Neutrophil (primary cell): ENCODE data around the gene TMIGD1.

ENCODE experiments used
- H3K27ac ChIP-seq: fragments of 200-600 bp; sonication (generic); 2 replicates; pipeline ENCODE4 v1.5.1; 2016; ENCODE audit warnings: mild to moderate bottlenecking, moderate library complexity
- H3K27me3 ChIP-seq: fragments of 200-600 bp; sonication (generic); 2 replicates; pipeline ENCODE4 v1.6.0; 2016; ENCODE audit warnings: mild to moderate bottlenecking
- H3K36me3 ChIP-seq: fragments of 200-600 bp; sonication (generic); 2 replicates; pipeline ENCODE4 v1.5.1; 2017
- H3K4me1 ChIP-seq, 2 experiments: fragments of 200-600 bp in 1 of 2; sonication (generic) in 1 of 2; 1 replicate in 1 of 2; 2 replicates in 1 of 2; pipeline versions ENCODE4 v1.5.1 to v1.6.1; 2013 to 2016; ENCODE audit warnings: low read depth in 1 of 2, low read length in 1 of 2, mild to moderate bottlenecking in 1 of 2, moderate library complexity in 1 of 2; ENCODE audit not compliant: control insufficient read depth in 1 of 2, insufficient read depth in 1 of 2
- H3K4me3 ChIP-seq, 2 experiments: fragments of 200-600 bp in 1 of 2; sonication (generic) in 1 of 2; 1 replicate in 1 of 2; 2 replicates in 1 of 2; pipeline ENCODE4 v1.5.1; 2013 to 2016; ENCODE audit warnings: low read depth in 1 of 2, low read length in 1 of 2, mild to moderate bottlenecking in 1 of 2, moderate library complexity in 1 of 2
- H3K9me3 ChIP-seq: fragments of 200-600 bp; sonication (generic); 2 replicates; pipeline ENCODE4 v1.5.1; 2016
- TF ChIP-seq, protein P1 (sequence below): fragments of 200-600 bp; sonication (generic); IDR thresholded peaks from 2 replicates; pipeline ENCODE4 v1.5.1; 2016; ENCODE audit warnings: antibody characterized with exemption

The TMIGD1 gene, protein sequence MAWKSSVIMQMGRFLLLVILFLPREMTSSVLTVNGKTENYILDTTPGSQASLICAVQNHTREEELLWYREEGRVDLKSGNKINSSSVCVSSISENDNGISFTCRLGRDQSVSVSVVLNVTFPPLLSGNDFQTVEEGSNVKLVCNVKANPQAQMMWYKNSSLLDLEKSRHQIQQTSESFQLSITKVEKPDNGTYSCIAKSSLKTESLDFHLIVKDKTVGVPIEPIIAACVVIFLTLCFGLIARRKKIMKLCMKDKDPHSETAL

DNA sequence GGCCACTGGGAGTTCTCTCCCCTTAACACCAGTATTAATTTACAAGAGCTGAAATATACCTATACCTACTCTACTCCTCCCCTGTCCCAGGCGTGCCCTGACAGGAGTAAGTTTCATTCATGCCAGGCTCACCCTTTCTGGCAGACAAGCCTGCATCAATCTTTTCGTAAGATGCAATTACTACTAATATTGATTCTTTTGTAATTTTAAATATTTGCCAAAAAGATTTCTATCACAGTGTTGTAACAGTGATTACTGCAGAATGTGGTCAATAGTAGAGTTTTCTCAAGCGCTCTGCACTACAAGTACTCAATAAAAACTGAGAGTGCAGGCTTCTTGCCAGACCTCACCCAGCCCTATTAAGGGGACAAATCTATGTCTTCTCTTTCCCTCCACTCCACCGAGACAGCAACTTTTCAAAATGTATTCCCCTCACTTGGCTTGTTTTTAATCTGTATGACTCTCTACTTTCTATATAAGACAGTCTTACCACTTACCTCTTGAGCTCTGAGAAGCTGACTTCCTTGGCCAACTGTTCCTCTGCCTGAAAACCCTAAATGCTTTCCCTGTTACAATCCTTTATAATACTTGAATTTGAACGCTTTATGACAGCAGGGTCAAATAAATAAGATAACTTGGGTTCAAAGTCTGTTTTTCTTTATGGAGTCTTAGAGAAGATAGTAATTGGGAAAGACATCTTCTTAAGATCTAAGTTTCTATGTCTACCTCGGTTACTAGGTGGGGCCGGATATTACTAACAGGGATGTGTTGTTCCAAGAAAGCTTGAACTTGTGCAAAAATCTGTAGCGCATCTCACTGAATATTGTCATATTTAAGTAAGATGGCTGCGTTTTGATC lies at the start of gene TMIGD1:
Gene TMIGD1 (minus strand): TSS at position 555 of the 858 bp plus-strand sequence. CDS start 1,924 bp downstream, outside the sequence.
- Histone ChIP-seq H3K9me3 (no peaks in the 10 kb centered on the region), H3K36me3 (no peaks in the 10 kb centered on the region), H3K4me1 (peaks cover 2 to 4% of the 10 kb centered on the region in 2 experiments), H3K27me3 (no peaks in the 10 kb centered on the region), H3K27ac (no peak within 1 kb of the TSS), H3K4me3 (no peak within 1 kb of the TSS)
- TF ChIP-seq, protein P1, sequence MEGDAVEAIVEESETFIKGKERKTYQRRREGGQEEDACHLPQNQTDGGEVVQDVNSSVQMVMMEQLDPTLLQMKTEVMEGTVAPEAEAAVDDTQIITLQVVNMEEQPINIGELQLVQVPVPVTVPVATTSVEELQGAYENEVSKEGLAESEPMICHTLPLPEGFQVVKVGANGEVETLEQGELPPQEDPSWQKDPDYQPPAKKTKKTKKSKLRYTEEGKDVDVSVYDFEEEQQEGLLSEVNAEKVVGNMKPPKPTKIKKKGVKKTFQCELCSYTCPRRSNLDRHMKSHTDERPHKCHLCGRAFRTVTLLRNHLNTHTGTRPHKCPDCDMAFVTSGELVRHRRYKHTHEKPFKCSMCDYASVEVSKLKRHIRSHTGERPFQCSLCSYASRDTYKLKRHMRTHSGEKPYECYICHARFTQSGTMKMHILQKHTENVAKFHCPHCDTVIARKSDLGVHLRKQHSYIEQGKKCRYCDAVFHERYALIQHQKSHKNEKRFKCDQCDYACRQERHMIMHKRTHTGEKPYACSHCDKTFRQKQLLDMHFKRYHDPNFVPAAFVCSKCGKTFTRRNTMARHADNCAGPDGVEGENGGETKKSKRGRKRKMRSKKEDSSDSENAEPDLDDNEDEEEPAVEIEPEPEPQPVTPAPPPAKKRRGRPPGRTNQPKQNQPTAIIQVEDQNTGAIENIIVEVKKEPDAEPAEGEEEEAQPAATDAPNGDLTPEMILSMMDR = no peak

DNA sequence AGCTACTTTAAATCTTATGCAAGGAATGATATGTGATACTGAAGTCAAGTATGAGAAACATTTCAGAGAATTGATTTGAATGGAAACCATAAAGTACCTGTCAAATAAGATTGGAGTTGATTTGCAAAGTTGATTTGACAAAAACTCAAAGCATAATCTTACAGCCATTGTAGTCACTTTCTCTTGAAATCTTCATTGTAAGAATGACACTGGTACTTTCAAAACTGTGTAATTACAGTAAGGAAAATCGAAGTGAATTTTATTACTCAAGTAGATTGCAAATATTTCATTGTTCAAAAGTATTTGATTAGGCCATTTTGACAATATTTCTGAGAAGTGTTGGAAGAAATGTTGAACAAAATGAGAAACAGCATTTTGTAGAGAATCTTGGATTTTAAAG lies 48.5 kb upstream of the TMIGD1 start:
- TF ChIP-seq, protein P1 = no peak

DNA sequence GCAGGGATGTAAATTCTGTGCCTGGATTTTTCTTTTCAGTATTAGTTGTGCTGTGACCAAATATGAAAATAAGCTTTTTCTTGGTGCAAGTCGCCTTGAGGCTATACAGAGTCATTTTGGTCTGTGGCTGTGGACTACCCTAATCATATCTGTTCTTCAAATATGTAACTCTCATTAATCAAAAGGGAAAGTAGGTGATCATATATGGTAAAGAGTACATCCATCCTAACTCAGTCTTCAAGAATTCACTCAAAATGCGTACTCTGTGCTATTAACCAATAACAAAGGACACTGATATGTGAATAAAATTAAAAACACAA lies 47.4 kb upstream of the TMIGD1 start:
- Histone ChIP-seq H3K36me3 (peaks cover 15% of the 10 kb centered on the region), H3K27me3 (no peaks in the 10 kb centered on the region), H3K4me1 (peaks cover 48 to 54% of the 10 kb centered on the region in 2 experiments), H3K27ac (peak overlapping the region; percentile 94), H3K9me3 (no peaks in the 10 kb centered on the region), H3K4me3 (peak overlapping the region; percentile 84 to 98)
- TF ChIP-seq, protein P1 = no peak

More for the DNA sequence above, 48.5 kb upstream of the TMIGD1 start:
- no peaks in the 10 kb centered on the region for H3K27me3 ChIP-seq
- peak overlapping the region in 1 of 2 experiments; percentile 84 for H3K4me3 ChIP-seq
- H3K27ac ChIP-seq = no peak overlapping the region
- peaks cover 48 to 54% of the 10 kb centered on the region in 2 experiments for H3K4me1 ChIP-seq
- H3K36me3 ChIP-seq = peaks cover 25% of the 10 kb centered on the region
- no peaks in the 10 kb centered on the region for H3K9me3 ChIP-seq

DNA sequence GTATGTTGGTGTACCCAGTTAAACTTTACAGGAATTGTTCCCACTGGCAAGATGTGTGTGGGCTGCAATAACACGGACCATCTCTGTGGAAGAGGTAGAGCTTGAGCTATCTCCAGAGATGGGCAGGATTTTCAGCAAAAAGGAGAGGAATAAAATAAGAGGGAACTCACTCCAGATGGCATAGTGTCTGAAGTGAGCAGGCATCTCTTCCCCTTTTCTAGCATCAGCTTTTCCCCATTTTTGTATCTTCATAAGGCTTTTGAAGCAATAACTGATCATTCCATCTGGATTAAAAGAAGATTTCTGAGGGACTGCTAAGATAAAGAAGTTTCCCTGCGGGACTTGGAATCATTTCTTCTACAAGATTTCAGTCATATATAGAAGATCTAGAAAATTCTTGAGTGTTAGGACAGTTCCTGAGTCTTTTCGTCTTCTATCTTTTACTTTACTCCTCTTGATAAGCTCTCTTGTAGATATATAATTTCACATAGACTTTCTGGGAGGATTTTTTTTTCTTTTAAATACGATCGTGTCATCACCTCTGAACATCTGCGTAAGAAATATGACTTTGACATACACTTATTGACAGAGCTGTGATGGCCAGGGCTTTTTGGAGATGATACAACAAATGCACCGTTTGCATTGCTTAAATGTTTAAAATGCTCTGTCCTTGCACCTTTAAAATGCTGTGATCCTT lies 46.9 kb upstream of the TMIGD1 start:
- H3K27ac ChIP-seq = peak overlapping the region; percentile 94
- TF ChIP-seq, protein P1 = no peak
- H3K9me3 ChIP-seq = no peaks in the 10 kb centered on the region
- H3K36me3 ChIP-seq = peaks cover 10% of the 10 kb centered on the region
- peak overlapping the region; percentile 84 to 98 for H3K4me3 ChIP-seq
- H3K4me1 ChIP-seq = peaks cover 46 to 54% of the 10 kb centered on the region in 2 experiments
- no peaks in the 10 kb centered on the region for H3K27me3 ChIP-seq

DNA sequence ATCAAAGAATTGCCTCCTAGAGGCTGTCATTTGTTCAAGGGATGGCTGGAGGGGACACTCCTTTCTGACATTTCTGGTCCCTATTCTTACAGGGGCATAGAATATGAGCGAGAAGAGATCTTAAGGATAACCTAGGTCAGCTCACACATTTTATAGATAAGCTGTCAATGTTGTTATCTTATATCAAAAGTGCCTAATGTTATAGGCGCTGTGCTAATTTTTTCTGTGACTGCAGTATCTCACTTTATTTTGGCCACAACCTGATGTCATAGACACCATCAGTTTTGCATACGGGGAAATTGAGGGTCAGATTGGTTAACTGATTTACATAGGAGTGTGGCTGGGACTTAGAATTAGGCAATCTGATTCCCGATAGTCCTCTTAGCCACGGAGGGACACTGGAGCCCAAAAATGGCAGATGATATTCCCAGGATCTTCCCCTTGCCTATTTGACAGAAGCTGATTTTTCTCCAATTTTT lies 46.1 kb upstream of the TMIGD1 start:
- peaks cover 1% of the 10 kb centered on the region for H3K36me3 ChIP-seq
- H3K4me3 ChIP-seq = peak overlapping the region; percentile 84 to 98
- H3K27ac ChIP-seq = peak overlapping the region; percentile 94
- H3K4me1 ChIP-seq = peaks cover 41 to 53% of the 10 kb centered on the region in 2 experiments
- TF ChIP-seq, protein P1 = no peak
- no peaks in the 10 kb centered on the region for H3K9me3 ChIP-seq
- no peaks in the 10 kb centered on the region for H3K27me3 ChIP-seq
